HFFc6 (cell line): Measurements from ENCODE around the gene ADAM8. TPM values are rescaled to one million over a fixed set of nuclear protein-coding genes. Genes with fewer than 3 reads are reported as not detected.
A peak's percentile ranks its signal among the peaks of the same experiment; 100 is the strongest.

Source experiments
- DNase-seq: peaks from one replicate; pipeline ENCODE4 v3.0.0-alpha.2; 2018
- H3K27ac Mint-ChIP-seq: 2 replicates; pipeline ENCODE4 v1.8.0; 2020; ENCODE audit warnings: mild to moderate bottlenecking, mixed read lengths
- H3K27me3 Mint-ChIP-seq: 2 replicates; pipeline ENCODE4 v1.8.0; 2021; ENCODE audit warnings: mild to moderate bottlenecking, moderate library complexity, mixed read lengths; ENCODE audit not compliant: insufficient read depth
- H3K36me3 Mint-ChIP-seq: 2 replicates; pipeline ENCODE4 v1.8.0; 2021; ENCODE audit warnings: low read depth, mixed read lengths
- H3K4me1 Mint-ChIP-seq: 2 replicates; pipeline ENCODE4 v1.8.0; 2020; ENCODE audit warnings: low read depth, mixed read lengths
- H3K4me3 Mint-ChIP-seq: 2 replicates; pipeline ENCODE4 v1.8.0; 2020; ENCODE audit warnings: mild to moderate bottlenecking, moderate library complexity, mixed read lengths
- H3K9me3 Mint-ChIP-seq: 2 replicates; pipeline ENCODE4 v1.8.0; 2020; ENCODE audit warnings: mild to moderate bottlenecking, mixed read lengths
- total RNA-seq, 6 experiments: library from RNA; stranded (reverse); fragmentation: NEBNext Ultra II Directional; extraction: Animal tissue kit (Norgen Biotek cat#: 25700); gene quantifications; 2 replicates in 1 of 6; 3 replicates in 5 of 6; pipeline ENCODE4 v1.2.3, GENCODE V29; 2021
- TF ChIP-seq, protein P1 (sequence below): fragments of 200-600 bp; sonication (generic); IDR thresholded peaks from 2 replicates; pipeline ENCODE4 v1.5.0; 2021; ENCODE audit warnings: antibody characterized with exemption, mild to moderate bottlenecking

ADAM8 gene
- total RNA-seq, 6 experiments from 2014 or later = 0.99 to 2.9 (median 1.2) TPM

DNA sequence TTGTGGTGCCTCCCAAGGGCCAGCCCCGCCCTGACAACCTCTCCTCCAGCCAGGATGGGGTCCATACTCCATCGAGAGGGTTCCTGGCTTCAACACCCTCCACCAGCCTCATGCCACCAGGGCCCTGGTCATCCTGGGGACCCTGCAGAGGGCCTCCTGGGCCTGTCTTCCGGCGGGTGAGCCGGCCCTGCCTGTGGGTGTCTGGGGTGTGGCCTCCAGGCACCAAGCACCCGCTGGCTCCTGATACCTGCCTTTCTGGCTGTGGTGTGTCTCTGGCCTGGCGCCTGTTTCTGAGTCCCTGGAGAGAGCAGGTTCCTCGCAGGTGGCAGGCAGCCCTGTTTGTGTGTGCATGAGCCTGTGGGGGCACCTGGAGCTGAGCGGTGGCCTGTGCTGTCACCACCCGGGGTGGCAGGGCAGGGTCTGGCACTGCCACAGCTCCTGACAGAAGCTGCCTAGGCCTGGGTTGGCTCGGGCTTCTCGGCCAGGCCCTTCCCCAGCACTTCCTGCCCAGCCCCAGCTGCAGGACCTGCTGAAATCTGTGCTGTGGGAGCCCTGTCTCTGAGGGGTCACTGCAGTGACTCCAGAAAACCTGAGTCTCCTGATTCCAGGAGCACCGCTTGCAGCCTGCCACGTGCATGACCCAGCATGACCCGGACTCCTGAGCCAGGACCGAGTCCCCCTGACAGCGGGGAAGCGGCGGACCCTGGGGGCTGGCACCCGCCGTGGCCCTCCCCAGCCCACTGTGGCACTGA lies 18.4 kb downstream of the ADAM8 start:
- no peaks in the 10 kb centered on the region for H3K9me3 Mint-ChIP-seq
- H3K27ac Mint-ChIP-seq = peak overlapping the region; percentile 31; the same call in 1 of the 2 replicates
- TF ChIP-seq, protein P1, sequence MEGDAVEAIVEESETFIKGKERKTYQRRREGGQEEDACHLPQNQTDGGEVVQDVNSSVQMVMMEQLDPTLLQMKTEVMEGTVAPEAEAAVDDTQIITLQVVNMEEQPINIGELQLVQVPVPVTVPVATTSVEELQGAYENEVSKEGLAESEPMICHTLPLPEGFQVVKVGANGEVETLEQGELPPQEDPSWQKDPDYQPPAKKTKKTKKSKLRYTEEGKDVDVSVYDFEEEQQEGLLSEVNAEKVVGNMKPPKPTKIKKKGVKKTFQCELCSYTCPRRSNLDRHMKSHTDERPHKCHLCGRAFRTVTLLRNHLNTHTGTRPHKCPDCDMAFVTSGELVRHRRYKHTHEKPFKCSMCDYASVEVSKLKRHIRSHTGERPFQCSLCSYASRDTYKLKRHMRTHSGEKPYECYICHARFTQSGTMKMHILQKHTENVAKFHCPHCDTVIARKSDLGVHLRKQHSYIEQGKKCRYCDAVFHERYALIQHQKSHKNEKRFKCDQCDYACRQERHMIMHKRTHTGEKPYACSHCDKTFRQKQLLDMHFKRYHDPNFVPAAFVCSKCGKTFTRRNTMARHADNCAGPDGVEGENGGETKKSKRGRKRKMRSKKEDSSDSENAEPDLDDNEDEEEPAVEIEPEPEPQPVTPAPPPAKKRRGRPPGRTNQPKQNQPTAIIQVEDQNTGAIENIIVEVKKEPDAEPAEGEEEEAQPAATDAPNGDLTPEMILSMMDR = no peak
- no peaks in the 10 kb centered on the region for H3K36me3 Mint-ChIP-seq
- H3K27me3 Mint-ChIP-seq = peaks cover 8% of the 10 kb centered on the region
- DNase-seq = no peak
- H3K4me3 Mint-ChIP-seq = no peak overlapping the region
- peaks cover 32% of the 10 kb centered on the region for H3K4me1 Mint-ChIP-seq

- H3K27me3 Mint-ChIP-seq = peaks cover 11% of the 10 kb centered on the region
- H3K36me3 Mint-ChIP-seq = no peaks in the 10 kb centered on the region
- TF ChIP-seq, protein P1 = peak; percentile 58
- no peaks in the 10 kb centered on the region for H3K9me3 Mint-ChIP-seq
- H3K27ac Mint-ChIP-seq = peak overlapping the region; percentile 59
- H3K4me1 Mint-ChIP-seq = peaks cover 32% of the 10 kb centered on the region
- DNase-seq = peak; percentile 6
- peak overlapping the region; percentile 57 for H3K4me3 Mint-ChIP-seq
Measured at GRCh38 chr10:133257489-133258065, 19.1 kb downstream of the ADAM8 start.

GRCh38 chr10:133255323-133255722 lies 21.3 kb downstream of the ADAM8 start:
- H3K9me3 Mint-ChIP-seq = no peaks in the 10 kb centered on the region
- no peak overlapping the region for H3K4me3 Mint-ChIP-seq
- H3K36me3 Mint-ChIP-seq = no peaks in the 10 kb centered on the region
- peaks cover 23% of the 10 kb centered on the region for H3K4me1 Mint-ChIP-seq
- TF ChIP-seq, protein P1 = no peak
- no peak overlapping the region for H3K27ac Mint-ChIP-seq
- H3K27me3 Mint-ChIP-seq = peaks cover 16% of the 10 kb centered on the region
- DNase-seq = no peak

DNA sequence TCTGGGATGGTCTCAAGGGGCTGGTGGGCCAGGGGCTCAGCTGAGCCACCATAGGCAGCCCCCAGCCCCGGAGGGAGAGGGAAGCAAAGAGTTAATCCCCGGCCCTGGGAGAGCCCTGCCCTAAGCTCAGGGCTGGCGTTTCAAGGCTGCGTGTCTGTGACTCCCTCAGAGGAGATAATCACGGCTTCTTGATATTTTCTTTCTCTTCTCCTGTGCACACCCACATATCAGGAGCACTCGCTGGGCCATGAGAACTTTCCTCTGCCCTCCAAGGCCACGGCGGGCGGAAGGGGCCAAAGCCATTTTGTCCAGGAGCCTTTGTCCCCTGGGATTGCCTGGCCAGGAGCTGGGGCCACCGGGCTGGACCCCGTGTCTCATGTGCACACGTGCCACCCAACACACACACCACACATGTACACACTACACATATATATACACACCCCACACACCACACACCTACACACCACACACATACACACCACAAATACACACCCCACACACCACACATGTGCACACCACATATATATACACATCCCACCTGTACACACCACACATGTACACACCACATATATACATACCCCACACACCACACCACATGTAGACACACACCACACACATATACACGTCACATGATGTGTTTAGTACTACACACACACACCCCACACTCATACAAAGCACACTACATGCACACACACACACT lies 22.1 kb downstream of the ADAM8 start:
- peaks cover 15% of the 10 kb centered on the region for H3K4me1 Mint-ChIP-seq
- DNase-seq = no peak
- H3K27ac Mint-ChIP-seq = no peak overlapping the region
- H3K27me3 Mint-ChIP-seq = peaks cover 18% of the 10 kb centered on the region
- TF ChIP-seq, protein P1 = no peak
- no peaks in the 10 kb centered on the region for H3K9me3 Mint-ChIP-seq
- no peaks in the 10 kb centered on the region for H3K36me3 Mint-ChIP-seq
- H3K4me3 Mint-ChIP-seq = no peak overlapping the region

DNA sequence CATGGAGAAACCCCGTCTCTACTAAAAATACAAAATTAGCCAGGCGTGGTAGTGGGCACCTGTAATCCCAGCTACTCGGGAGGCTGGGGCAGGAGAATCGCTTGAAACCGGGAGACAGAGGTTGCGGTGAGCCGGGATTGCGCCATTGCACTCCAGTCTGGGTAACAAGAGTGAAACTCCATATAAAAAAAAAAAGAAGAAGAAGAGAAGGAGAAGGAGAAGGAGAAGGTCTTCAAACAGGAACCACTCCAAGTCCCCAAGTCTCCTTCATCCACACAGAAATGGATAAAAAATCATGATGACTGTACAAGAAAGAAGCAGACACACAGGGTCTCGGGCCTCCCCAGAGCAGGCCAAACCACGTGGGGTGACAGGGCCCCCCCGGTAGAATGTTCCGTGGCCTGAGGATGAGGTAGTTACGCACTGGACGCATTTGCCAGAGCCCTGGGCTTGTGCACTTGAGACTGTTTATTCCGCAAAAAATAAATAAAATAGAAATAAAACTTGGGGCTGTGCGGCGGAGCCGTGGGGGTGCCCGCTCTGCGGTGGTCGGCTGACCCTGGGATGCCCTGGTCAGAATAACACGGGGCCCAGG lies 23.2 kb downstream of the ADAM8 start:
- H3K27me3 Mint-ChIP-seq = peaks cover 17% of the 10 kb centered on the region
- H3K36me3 Mint-ChIP-seq = no peaks in the 10 kb centered on the region
- TF ChIP-seq, protein P1 = no peak
- H3K4me3 Mint-ChIP-seq = no peak overlapping the region
- H3K27ac Mint-ChIP-seq = no peak overlapping the region
- H3K9me3 Mint-ChIP-seq = no peaks in the 10 kb centered on the region
- peaks cover 8% of the 10 kb centered on the region; the same call in 1 of the 2 replicates for H3K4me1 Mint-ChIP-seq
- DNase-seq = no peak
